Dedifferentiated amniotic fluid mesenchymal stem cell (primary cell): ENCODE results near the gene VPS37B.

ENCODE experiments used
- DNase-seq: peaks from one replicate; pipeline ENCODE4 v3.0.0-alpha.2; 2016; ENCODE audit errors: extremely low spot score

Gene VPS37B

GRCh38 chr12:122852336-122853275 lies 43.3 kb downstream of the VPS37B start:
- no peak for DNase-seq

DNA sequence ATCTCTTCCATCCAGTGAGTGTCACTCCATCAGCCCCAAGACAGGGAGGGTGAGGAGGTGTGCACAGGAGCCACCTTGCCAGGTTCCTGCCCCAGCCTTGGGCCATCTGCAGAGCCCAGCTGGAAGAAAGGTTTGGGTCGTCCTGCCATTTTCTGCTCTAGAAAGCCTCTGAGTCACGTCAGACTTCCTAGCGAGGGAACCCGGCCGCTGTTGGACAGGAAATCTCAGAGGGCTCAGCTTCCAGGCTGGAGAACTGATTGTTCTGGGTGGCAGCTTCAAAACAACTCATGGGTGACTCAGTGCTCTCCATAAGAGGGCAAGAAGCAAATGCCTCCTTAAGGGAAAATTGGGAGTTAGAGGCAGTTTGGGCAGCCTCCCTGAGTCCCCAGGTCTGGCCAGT lies 44.1 kb downstream of the VPS37B start:
- peak; percentile 50 for DNase-seq

- DNase-seq = no peak
These were observed 45.1 kb downstream of the VPS37B start for GRCh38 chr12:122850695-122851350.

DNA sequence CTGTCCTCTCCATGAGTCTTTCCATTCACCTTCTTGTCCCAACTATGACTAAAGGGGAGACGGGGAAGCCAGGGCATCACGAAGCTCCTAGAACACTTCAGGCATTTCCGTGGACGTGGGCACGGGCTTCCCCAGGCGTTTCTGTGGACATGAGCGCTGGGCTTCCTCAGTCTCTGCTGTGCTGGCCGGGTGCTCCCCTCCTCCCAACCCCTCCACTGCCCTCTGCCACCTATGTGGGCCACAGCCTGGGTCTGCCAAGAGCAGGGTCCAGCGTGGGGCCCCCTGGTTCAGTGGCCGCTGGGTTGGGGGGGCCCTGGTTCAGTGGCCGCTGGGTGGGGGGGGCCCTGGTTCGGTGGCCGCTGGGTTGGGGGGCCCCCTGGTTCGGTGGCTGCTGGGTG lies 45.9 kb downstream of the VPS37B start:
- DNase-seq = no peak

DNA sequence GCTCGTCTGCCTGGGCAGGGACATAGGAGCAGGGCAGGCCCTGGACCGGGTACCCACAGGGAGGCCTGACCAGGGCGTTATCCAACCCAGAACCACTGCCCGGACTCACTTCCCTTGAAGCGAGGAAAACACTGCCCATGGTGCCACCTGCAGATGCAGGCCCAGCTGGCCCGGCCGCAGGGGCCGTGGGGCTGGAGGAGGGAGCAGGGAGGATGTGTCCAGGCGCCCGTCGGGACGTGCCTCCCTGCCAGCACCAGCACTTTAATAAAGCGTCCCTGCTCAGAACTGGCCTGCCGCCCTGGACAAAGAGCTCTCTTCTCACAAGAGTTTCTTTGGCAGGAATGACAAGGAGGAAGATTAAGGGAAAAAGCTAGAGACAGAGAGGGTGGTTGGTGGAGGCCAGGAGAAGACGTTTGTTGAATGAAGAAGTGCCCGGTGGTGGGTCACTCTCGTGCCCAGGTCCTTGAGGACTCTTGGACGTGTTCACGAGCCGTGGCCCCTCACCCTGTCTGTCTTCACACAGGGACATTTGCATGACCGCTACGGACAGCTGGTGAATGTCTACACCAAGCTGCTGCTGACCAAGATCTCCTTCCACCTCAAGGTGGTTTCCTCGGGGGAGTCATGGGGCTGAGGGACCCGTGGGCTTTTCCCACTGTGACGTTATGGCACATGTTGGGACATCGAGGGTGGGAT lies 46.4 kb downstream of the VPS37B start:
- no peak for DNase-seq

GRCh38 chr12:122848471-122849351 lies 47.2 kb downstream of the VPS37B start:
- no peak for DNase-seq

- DNase-seq = no peak
These were observed 48.0 kb downstream of the VPS37B start for GRCh38 chr12:122847921-122848421.

- DNase-seq = no peak
These were observed 48.4 kb downstream of the VPS37B start for GRCh38 chr12:122847516-122847836.

GRCh38 chr12:122846622-122847515 lies 49.1 kb downstream of the VPS37B start:
- DNase-seq = no peak

DNA sequence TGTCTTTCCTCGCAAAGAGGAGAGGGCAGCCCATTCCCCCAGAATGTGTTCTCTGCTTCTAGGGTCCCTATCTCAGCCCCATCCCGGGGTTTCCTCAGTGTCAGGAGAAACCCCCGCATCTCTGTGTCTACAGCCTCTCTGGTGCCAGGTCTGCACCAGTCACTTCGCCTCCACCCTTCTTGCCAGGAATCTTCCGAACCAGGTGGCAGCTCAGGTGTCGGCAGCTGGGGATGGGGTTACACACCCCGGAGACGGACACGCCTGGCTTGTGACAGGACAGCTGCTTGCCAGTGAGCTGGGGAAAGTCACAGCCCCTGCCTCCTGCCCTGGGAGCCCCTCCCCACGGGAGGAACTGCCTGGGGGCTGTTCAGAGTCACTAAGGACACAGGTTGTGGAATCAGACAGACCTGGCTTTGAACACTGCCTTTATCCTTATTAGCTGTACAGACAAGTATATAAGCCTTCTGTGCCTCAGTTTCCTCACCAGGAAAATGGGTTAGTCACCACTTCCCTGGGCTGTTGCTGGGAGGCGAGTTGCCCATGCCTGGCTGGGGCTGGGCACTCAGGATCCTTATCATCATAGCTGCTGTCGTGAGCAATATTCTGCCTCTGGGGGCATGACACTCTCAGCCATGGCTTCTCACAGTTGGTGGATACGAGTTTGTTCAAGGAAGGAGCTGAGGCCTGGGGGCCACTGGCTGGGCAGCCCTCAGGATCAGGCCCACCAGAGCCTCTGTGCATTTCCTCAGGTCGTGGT lies 49.9 kb downstream of the VPS37B start:
- no peak for DNase-seq

- DNase-seq = no peak
These were observed 50.7 kb downstream of the VPS37B start for GRCh38 chr12:122845041-122845864.

DNA sequence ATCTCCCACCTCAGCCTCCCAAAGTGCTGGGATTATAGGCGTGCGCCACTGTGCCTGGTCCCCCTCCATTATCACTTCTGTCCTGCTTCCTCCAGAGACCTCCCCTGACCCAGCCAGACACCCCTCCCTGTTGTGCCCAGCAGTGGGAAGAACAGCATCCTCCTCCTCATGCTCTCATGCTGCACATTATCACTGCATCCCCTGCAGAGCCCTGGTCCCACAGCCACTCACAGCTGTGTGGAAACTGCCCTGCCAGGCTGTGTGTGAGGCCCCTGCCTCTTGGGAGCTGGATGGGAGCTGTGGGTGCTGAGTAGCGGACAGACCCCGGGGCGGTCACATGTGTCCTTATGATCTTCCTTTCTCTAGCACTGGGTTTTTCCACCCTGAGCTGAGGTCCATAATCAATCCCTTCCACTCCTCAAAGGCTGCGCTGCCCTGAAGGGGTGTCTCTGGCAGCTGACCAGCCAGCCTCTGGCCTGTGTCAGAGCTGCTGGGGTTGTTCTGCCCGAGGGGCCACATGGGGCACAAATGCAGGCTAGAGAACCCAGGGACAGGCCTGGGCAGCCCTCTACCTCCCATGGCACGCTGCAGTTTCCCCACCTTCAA lies 51.5 kb downstream of the VPS37B start:
- DNase-seq = no peak

DNA sequence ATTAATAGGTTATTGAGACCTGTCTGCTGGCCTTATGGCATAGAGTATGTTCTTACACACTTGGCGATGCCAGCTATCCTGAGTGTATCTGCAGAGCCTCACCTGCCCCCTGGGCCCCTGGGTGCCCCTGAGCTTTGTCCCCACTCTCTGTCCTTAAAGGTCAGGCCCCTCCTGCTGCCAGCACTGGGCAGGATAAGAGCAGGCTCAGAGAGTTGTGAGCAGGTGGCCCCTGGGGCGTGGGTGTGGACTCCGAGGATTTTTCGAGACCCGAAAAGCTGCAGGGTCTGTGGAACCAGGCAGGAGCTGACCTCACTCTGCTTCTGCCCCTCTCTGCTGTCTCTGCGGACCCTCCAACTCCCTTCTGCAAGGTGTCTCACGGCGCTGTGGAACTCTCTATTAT lies 52.5 kb downstream of the VPS37B start:
- DNase-seq = no peak

GRCh38 chr12:122842505-122843405 lies 53.2 kb downstream of the VPS37B start:
- DNase-seq = no peak

DNA sequence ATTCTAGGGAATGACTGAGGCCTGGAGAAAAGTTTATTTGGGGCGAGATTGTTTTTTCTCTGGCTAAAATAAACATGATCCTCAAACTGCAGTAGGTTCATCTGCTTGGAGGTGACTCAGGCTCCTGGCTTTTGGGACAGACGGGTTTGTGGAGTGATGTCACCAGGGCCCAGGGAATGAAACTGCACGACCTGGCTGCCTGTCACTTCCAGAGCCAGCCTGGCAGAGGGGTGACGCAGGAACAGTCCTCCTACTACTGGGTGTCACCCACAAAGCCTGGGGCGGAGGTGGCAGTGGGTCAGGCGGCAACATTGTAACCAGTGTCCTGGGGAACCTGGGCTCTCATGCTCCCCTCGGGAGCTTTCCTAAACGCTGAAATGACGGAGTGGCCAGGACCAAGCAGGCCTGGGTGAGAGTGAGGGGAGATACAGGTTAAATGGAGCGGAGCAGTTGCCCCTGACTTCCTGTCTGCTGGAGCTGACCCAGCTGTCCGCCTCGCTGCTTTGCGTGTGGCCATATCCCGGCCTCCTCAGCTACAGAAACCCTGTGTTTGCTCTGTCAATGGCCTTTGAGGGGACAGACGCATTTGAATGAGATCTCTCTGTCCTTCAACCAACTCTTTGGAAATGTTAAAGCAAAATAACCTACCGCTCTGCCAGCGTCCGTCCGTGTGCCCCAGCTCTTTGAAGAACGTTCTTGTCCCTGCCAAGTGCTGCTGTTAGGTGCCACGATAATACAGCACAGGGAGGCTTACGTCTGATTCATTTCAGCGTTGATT lies 54.2 kb downstream of the VPS37B start:
- DNase-seq = peak; percentile 66
